Spleen (tissue), 7 donors: Measurements from ENCODE around the gene CACNA1A.

Experiments
- POLR2A ChIP-seq, 3 donors: fragments of 450-650 bp; IDR thresholded peaks; one replicate each; pipeline ENCODE4 v1.5.1; 2017; ENCODE audit warnings: antibody characterized with exemption in 3 of 3, mild to moderate bottlenecking in 1 of 3
- POLR2AphosphoS5 ChIP-seq, 3 donors: sonication (generic); formaldehyde crosslinking; IDR thresholded peaks; one replicate each; pipeline ENCODE4 v1.5.1; 2017; ENCODE audit warnings: antibody characterized with exemption in 3 of 3
- TF ChIP-seq, protein P1 (sequence below), 11 experiments: fragments of 200-600 bp in 7 of 11; fragments of 450-650 bp in 4 of 11; sonication (generic) in 4 of 11; IDR thresholded peaks in 8 of 11; conservative IDR thresholded peaks in 3 of 11; 1 replicate in 7 of 11; 2 replicates in 4 of 11; pipeline versions ENCODE4 v1.4.0 to v1.8.0; 2016 to 2021; ENCODE audit warnings: antibody characterized with exemption in 11 of 11, inconsistent platforms in 4 of 11, mild to moderate bottlenecking in 1 of 11
- donor health status: DM: no; HTN: no; CAD: no; lungs with moderate emphysema.
- donor health status: DM: no; HTN: no; CAD: no.
- donor health status: DM: no; HTN: no; CAD: no.

DNA sequence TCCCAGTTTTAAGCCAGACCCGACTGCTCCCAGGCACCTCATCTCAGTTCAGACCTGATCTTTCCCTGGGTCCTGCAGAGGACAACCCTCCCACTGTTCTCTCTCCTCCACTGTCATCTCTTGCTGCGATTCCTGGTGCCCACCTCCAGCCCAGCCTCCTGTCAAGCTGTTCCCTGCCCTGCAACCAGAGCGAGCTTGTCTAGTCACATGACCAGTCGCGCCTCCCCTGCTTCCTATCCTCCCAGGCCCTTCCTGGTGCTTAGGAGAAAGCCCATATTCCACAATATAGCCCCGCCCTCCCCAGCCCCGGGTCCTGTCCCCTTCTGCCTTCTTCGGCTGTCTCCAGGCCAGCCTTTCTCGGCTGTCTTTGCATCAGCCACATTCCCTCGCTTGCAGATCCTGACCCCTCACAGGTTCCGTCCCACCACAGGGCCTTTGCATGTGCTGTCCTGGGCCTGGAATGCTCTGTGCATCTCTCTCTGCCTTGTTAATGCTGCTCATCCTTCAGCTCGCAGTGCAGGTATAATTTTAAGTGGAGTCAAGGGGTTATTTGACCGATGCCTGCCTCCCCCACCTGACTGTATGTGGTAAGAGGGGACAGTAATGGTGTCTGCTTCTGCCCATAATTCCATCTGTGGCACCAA is 267.3 kb downstream of the CACNA1A start:
- TF ChIP-seq POLR2AphosphoS5 (IDR thresholded peaks at IDR 0.05) (no peak), POLR2A (IDR thresholded peaks at IDR 0.05) (no peak)
- TF ChIP-seq, protein P1, sequence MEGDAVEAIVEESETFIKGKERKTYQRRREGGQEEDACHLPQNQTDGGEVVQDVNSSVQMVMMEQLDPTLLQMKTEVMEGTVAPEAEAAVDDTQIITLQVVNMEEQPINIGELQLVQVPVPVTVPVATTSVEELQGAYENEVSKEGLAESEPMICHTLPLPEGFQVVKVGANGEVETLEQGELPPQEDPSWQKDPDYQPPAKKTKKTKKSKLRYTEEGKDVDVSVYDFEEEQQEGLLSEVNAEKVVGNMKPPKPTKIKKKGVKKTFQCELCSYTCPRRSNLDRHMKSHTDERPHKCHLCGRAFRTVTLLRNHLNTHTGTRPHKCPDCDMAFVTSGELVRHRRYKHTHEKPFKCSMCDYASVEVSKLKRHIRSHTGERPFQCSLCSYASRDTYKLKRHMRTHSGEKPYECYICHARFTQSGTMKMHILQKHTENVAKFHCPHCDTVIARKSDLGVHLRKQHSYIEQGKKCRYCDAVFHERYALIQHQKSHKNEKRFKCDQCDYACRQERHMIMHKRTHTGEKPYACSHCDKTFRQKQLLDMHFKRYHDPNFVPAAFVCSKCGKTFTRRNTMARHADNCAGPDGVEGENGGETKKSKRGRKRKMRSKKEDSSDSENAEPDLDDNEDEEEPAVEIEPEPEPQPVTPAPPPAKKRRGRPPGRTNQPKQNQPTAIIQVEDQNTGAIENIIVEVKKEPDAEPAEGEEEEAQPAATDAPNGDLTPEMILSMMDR (IDR thresholded peaks at IDR 0.05 in 8 of 11, conservative IDR thresholded peaks at IDR 0.05 in 3 of 11): no peak
